Keratinocyte (primary cell): ENCODE data around the gene TAS2R40. TPM values are rescaled to one million over a fixed set of nuclear protein-coding genes. Genes with fewer than 3 reads are reported as not detected.

ENCODE experiments used
- DNase-seq: peaks from one replicate; pipeline ENCODE4 v3.0.0-alpha.2; 2011; ENCODE audit warnings: low read depth, missing footprints, low spot score
- FAIRE-seq: peaks from 2 replicates; lab custom pipeline; 2011; peaks lifted over from hg19 to GRCh38; lab: Jason Lieb, UNC
- H2AFZ ChIP-seq: 2 replicates; pipeline ENCODE4 v1.6.0; 2012; ENCODE audit warnings: low read length, control low read depth, inconsistent platforms; ENCODE audit not compliant: control insufficient read depth
- H3K27ac ChIP-seq: 2 replicates; pipeline ENCODE4 v1.5.1; 2011; ENCODE audit warnings: low read length; ENCODE audit not compliant: control insufficient read depth, insufficient read depth
- H3K27me3 ChIP-seq: 3 replicates; pipeline ENCODE4 v1.6.0; 2011; ENCODE audit warnings: low read length; ENCODE audit not compliant: control insufficient read depth, insufficient read depth; ENCODE audit errors: extremely low read depth
- H3K36me3 ChIP-seq, 2 experiments: 2 replicates in 1 of 2; 3 replicates in 1 of 2; pipeline ENCODE4 v1.5.1; 2011; ENCODE audit warnings: low read length in 2 of 2, mild to moderate bottlenecking in 1 of 2; ENCODE audit not compliant: control insufficient read depth in 2 of 2, insufficient read depth in 2 of 2; ENCODE audit errors: extremely low read depth in 1 of 2
- H3K4me1 ChIP-seq: 3 replicates; pipeline ENCODE4 v1.5.1; 2011; ENCODE audit warnings: low read length; ENCODE audit not compliant: control insufficient read depth, insufficient read depth; ENCODE audit errors: extremely low read depth
- H3K4me2 ChIP-seq: 3 replicates; pipeline ENCODE4 v1.6.0; 2011; ENCODE audit warnings: low read depth, low read length; ENCODE audit not compliant: control insufficient read depth, insufficient read depth; ENCODE audit errors: extremely low read depth
- H3K4me3 ChIP-seq, 3 experiments: fragments of 200-600 bp in 1 of 3; sonication (generic) in 1 of 3; 2 replicates in 2 of 3; 3 replicates in 1 of 3; pipeline ENCODE4 v1.5.1; 2011 to 2016; ENCODE audit warnings: low read length in 3 of 3, mild to moderate bottlenecking in 3 of 3, control low read depth in 2 of 3, inconsistent platforms in 1 of 3, low read depth in 1 of 3, mixed read lengths in 1 of 3, mixed run types in 1 of 3, moderate library complexity in 1 of 3; ENCODE audit not compliant: control insufficient read depth in 2 of 3, insufficient read depth in 2 of 3; ENCODE audit errors: extremely low read depth in 1 of 3
- H3K79me2 ChIP-seq: 2 replicates; pipeline ENCODE4 v1.6.0; 2012; ENCODE audit warnings: low read length; ENCODE audit not compliant: control insufficient read depth, insufficient read depth
- H3K9ac ChIP-seq: 3 replicates; pipeline ENCODE4 v1.6.0; 2011; ENCODE audit warnings: low read length; ENCODE audit not compliant: control insufficient read depth, insufficient read depth; ENCODE audit errors: extremely low read depth
- H3K9me1 ChIP-seq: 3 replicates; pipeline ENCODE4 v1.6.0; 2011; ENCODE audit warnings: low read length; ENCODE audit not compliant: control insufficient read depth, insufficient read depth; ENCODE audit errors: extremely low read depth
- H3K9me3 ChIP-seq: 2 replicates; pipeline ENCODE4 v1.5.1; 2012; ENCODE audit warnings: low read depth, low read length; ENCODE audit not compliant: control insufficient read depth
- H4K20me1 ChIP-seq: 3 replicates; pipeline ENCODE4 v1.6.0; 2011; ENCODE audit warnings: low read length; ENCODE audit not compliant: control insufficient read depth, insufficient read depth; ENCODE audit errors: extremely low read depth
- CTCF ChIP-seq, 3 experiments: IDR thresholded peaks in 1 of 3; conservative IDR thresholded peaks in 1 of 3; optimal IDR thresholded peaks in 1 of 3; 2 replicates in 2 of 3; 3 replicates in 1 of 3; pipeline versions ENCODE3 to v1.5.1; 2011; ENCODE audit warnings: low read length in 3 of 3, mild to moderate bottlenecking in 3 of 3, moderate library complexity in 2 of 3, control low read depth in 1 of 3, inconsistent platforms in 1 of 3; ENCODE audit not compliant: insufficient read depth in 2 of 3; ENCODE audit errors: extremely low read depth in 1 of 3
- EZH2 ChIP-seq: IDR thresholded peaks from one replicate; pipeline ENCODE4 v1.6.1; 2012; ENCODE audit warnings: inconsistent platforms, mild to moderate bottlenecking, low read length, moderate library complexity
- dilution Hi-C: fragments of 300-500 bp; cut with MboI; formaldehyde crosslinking; loops from one replicate; pipeline ENCODE4 v1.7.0; 2020; ENCODE audit warnings: low sequenced_read_pairs; ENCODE audit not compliant: extremely low pct_ligation_motif_present
- polyA plus RNA-seq, 5 experiments: library from polyadenylated mRNA; depleted of rRNA in 3 of 5; stranded (reverse) in 3 of 5; stranded (forward) in 1 of 5; unstranded in 1 of 5; fragments of >200 nt; gene quantifications; 1 replicate in 1 of 5; 2 replicates in 3 of 5; 3 replicates in 1 of 5; pipeline versions ENCODE4 v1.2.1 to v1.2.3, GENCODE V29; 2011 to 2012; ENCODE audit warnings: missing spikeins in 2 of 5, low read depth in 1 of 5, low replicate concordance in 1 of 5

The TAS2R40 gene
- polyA plus RNA-seq, 1 donor (not counting 4 experiments of a cell fraction or from before 2014, with no cell fraction given), result not detected

- FAIRE-seq (no peak), DNase-seq (no peak)
- Histone ChIP-seq H3K27ac (no peak overlapping the region), H3K9ac (no peak overlapping the region), H3K9me1 (no peaks in the 10 kb centered on the region), H4K20me1 (no peaks in the 10 kb centered on the region), H3K27me3 (no peaks in the 10 kb centered on the region), H3K4me3 (no peak overlapping the region), H3K4me1 (no peaks in the 10 kb centered on the region), H3K36me3 (no peaks in the 10 kb centered on the region), H3K4me2 (no peak overlapping the region), H2AFZ (no peak overlapping the region), H3K79me2 (no peaks in the 10 kb centered on the region), H3K9me3 (no peaks in the 10 kb centered on the region)
- dilution Hi-C loops, result loop anchor here (25.0 kb wide), 1 partner anchor 391 kb away; no protein-coding TSS in a partner anchor
- TF ChIP-seq CTCF (optimal IDR thresholded peaks at IDR 0.05 in 1 of 3, IDR thresholded peaks at IDR 0.05 in 1 of 3, conservative IDR thresholded peaks at IDR 0.05 in 1 of 3; ENCODE audit: extremely low read depth in 1 of 3, insufficient read depth in 2 of 3, low read length in 3 of 3) (no peak), EZH2 (no peak)
Observed at GRCh38 chr7:143203386-143203785, 18.5 kb upstream of the TAS2R40 start.

GRCh38 chr7:143205560-143206293 is 16.1 kb upstream of the TAS2R40 start:
- no peak overlapping the region for H3K4me3 ChIP-seq
- no peak overlapping the region for H3K9ac ChIP-seq
- H3K9me3 ChIP-seq, result no peaks in the 10 kb centered on the region
- TF ChIP-seq CTCF (optimal IDR thresholded peaks at IDR 0.05 in 1 of 3, IDR thresholded peaks at IDR 0.05 in 1 of 3, conservative IDR thresholded peaks at IDR 0.05 in 1 of 3; ENCODE audit: extremely low read depth in 1 of 3, insufficient read depth in 2 of 3, low read length in 3 of 3), result no peak
- TF ChIP-seq EZH2, result no peak
- dilution Hi-C loops, result loop anchor here (25.0 kb wide), 1 partner anchor 393 kb away; no protein-coding TSS in a partner anchor
- no peak overlapping the region for H3K27ac ChIP-seq
- no peaks in the 10 kb centered on the region for H3K4me1 ChIP-seq
- no peak overlapping the region for H3K4me2 ChIP-seq
- H3K27me3 ChIP-seq, result no peaks in the 10 kb centered on the region
- H3K9me1 ChIP-seq, result no peaks in the 10 kb centered on the region
- H2AFZ ChIP-seq, result no peak overlapping the region
- H3K36me3 ChIP-seq, result no peaks in the 10 kb centered on the region
- DNase-seq (no peak), FAIRE-seq (no peak)
- no peaks in the 10 kb centered on the region for H4K20me1 ChIP-seq
- H3K79me2 ChIP-seq, result no peaks in the 10 kb centered on the region
